Stimulated activated naive CD8-positive, alpha-beta T cell treated with anti-CD3 and anti-CD28 coated beads, Interleukin-15, Interleukin-2, amounts not matched to agents 100 ng/mL and 50 ng/mL, for 24 hours (primary cell): ENCODE data around the gene PRKAG2.

ENCODE experiments used
- H3K27ac Mint-ChIP-seq: one replicate; pipeline ENCODE4 v1.8.0; 2021; ENCODE audit warnings: mild to moderate bottlenecking, mixed read lengths
- H3K27me3 Mint-ChIP-seq: one replicate; pipeline ENCODE4 v1.8.0; 2021; ENCODE audit warnings: mixed read lengths
- H3K36me3 Mint-ChIP-seq: one replicate; pipeline ENCODE4 v1.8.0; 2021; ENCODE audit warnings: low read depth, mixed read lengths
- H3K4me1 Mint-ChIP-seq: one replicate; pipeline ENCODE4 v1.8.0; 2021; ENCODE audit warnings: low read depth, mixed read lengths
- H3K4me3 Mint-ChIP-seq: one replicate; pipeline ENCODE4 v1.8.0; 2021; ENCODE audit warnings: mild to moderate bottlenecking, mixed read lengths
- H3K9me3 Mint-ChIP-seq: one replicate; pipeline ENCODE4 v1.8.0; 2021; ENCODE audit warnings: mixed read lengths

The PRKAG2 gene

GRCh38 chr7:151631570-151631952 lies 245.4 kb downstream of the PRKAG2 start:
- Mint-ChIP-seq H3K4me3 (peak overlapping the region; percentile 84), H3K9me3 (no peaks in the 10 kb centered on the region), H3K4me1 (peaks cover 29% of the 10 kb centered on the region), H3K36me3 (no peaks in the 10 kb centered on the region), H3K27ac (peak overlapping the region; percentile 24), H3K27me3 (no peaks in the 10 kb centered on the region)

DNA sequence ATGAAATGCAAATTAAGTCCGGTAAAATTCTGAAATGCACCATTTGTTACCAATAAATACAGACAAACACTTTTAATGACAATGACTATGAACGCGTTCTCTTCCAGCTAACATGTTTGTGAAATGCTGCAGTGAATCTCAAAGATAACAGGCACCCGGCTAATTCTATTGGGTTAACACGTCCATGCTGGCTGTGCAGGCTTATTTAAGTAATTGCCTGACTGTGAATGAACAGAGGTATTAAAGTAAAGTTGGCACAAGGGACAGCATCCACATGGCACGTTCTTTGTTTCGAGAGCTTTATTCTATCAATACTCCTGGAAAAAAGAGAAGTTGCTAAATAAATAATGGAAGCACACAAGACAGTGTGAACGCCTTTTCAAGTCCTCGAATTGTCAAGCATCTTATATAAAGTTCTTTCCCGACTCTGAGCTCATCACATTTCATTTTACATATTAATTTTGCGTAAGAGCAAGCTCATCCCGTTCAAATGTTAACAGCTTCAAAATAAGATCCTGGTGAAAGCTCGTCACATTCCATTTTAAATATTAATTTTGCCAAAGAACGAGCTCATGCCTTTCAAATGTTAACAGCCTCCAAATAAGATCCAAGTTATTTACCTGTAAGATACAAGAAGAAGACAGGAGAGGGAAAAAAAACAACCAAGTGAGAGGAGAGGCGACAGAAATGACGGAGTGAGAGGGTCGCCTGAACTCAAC lies 245.9 kb downstream of the PRKAG2 start:
- Mint-ChIP-seq H3K4me3 (peak overlapping the region; percentile 84), H3K4me1 (peaks cover 29% of the 10 kb centered on the region)

DNA sequence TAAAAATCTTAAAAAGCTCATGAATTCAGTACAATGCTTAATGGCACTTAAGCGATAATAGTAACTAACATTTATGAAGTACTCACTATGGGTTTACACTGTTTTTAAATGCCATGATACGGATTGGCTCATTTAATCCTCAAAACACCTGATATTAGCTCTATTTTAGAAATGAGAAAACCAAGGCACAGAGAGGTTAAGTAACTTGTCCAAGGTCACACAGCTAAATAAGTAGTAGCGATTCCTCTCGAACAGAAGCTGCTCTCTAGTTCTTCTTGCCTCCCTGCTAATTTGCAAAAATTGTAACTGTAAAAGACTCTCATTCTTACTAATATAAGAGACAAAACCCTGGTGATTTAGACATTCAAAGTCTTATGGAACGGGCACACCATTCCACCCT lies 246.6 kb downstream of the PRKAG2 start:
- peaks cover 32% of the 10 kb centered on the region for H3K4me1 Mint-ChIP-seq
- H3K36me3 Mint-ChIP-seq = peaks cover 2% of the 10 kb centered on the region
- H3K4me3 Mint-ChIP-seq = peak overlapping the region; percentile 84
- no peak overlapping the region for H3K27ac Mint-ChIP-seq
- no peaks in the 10 kb centered on the region for H3K9me3 Mint-ChIP-seq
- H3K27me3 Mint-ChIP-seq = no peaks in the 10 kb centered on the region

More for the DNA sequence above, 245.9 kb downstream of the PRKAG2 start:
- H3K27me3 Mint-ChIP-seq = no peaks in the 10 kb centered on the region
- no peaks in the 10 kb centered on the region for H3K9me3 Mint-ChIP-seq
- H3K27ac Mint-ChIP-seq = peak overlapping the region; percentile 24
- no peaks in the 10 kb centered on the region for H3K36me3 Mint-ChIP-seq

- Mint-ChIP-seq H3K27ac (no peak overlapping the region), H3K36me3 (peaks cover 6% of the 10 kb centered on the region), H3K9me3 (no peaks in the 10 kb centered on the region), H3K4me3 (no peak overlapping the region), H3K27me3 (no peaks in the 10 kb centered on the region), H3K4me1 (peaks cover 36% of the 10 kb centered on the region)
Measured at GRCh38 chr7:151629713-151630272, 247.1 kb downstream of the PRKAG2 start.

DNA sequence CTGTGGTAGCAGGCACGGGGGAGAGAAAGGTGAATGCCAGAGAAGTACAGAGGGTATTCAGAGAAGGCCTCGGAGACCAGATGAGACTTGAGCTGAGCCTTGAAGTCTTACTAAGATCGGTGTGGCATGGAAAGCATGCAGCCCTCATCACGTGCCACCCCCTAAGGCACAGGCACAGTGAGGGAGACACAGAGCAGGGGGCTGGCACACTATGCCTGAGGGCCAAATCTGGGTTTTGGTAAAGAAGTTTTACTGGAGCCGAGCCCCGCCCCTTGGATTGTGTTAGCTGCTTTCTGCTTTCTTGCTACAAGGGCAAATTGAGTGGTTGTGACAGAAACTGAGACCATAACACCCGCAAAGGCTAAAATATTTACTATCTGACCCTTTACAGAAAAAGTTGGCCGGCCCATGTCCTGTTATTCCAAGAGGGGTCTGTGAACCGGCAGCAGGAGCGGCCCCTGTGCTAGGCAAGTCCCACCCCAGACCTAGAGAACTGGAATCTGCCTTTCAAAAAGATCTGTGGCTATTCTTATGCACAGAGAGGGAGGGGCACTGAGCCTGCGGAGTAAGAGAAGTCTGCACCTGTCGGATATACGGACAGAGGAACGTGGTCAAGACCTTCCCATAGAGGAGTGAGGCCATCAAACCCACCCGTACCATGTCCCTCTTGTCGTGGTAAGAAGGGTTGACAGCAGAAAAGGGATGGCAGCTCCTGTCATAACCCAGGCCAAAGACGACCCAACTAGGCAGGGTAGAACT lies 247.9 kb downstream of the PRKAG2 start:
- Mint-ChIP-seq H3K9me3 (no peaks in the 10 kb centered on the region), H3K27ac (no peak overlapping the region), H3K4me3 (no peak overlapping the region), H3K4me1 (peaks cover 42% of the 10 kb centered on the region), H3K36me3 (peaks cover 6% of the 10 kb centered on the region), H3K27me3 (no peaks in the 10 kb centered on the region)

- no peaks in the 10 kb centered on the region for H3K9me3 Mint-ChIP-seq
- H3K4me3 Mint-ChIP-seq = no peak overlapping the region
- no peaks in the 10 kb centered on the region for H3K27me3 Mint-ChIP-seq
- no peak overlapping the region for H3K27ac Mint-ChIP-seq
- peaks cover 39% of the 10 kb centered on the region for H3K4me1 Mint-ChIP-seq
- H3K36me3 Mint-ChIP-seq = peaks cover 13% of the 10 kb centered on the region
Measured at GRCh38 chr7:151626422-151627115, 250.3 kb downstream of the PRKAG2 start.

DNA sequence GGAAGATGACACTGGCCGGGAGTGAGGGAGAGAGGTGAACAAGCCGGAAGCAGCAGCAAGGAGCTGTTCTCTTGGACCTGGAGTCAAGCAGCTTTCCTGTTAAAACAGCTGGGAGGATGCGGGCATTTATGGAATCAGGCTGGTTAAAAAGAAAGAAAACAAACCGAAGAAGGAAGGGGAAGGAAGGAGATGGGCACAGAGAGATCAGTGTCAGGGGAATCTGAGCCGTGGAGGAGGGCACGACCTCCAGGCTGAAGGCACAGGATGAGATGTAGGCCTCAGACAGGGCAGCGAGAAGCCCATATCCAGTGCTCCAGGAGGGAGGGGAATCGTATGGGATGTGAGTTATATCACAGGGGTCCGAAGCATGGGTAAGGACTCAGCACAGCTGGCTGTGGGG lies 251.3 kb downstream of the PRKAG2 start:
- Mint-ChIP-seq H3K4me3 (no peak overlapping the region), H3K9me3 (no peaks in the 10 kb centered on the region), H3K27me3 (no peaks in the 10 kb centered on the region), H3K27ac (no peak overlapping the region), H3K36me3 (peaks cover 13% of the 10 kb centered on the region), H3K4me1 (peaks cover 29% of the 10 kb centered on the region)

DNA sequence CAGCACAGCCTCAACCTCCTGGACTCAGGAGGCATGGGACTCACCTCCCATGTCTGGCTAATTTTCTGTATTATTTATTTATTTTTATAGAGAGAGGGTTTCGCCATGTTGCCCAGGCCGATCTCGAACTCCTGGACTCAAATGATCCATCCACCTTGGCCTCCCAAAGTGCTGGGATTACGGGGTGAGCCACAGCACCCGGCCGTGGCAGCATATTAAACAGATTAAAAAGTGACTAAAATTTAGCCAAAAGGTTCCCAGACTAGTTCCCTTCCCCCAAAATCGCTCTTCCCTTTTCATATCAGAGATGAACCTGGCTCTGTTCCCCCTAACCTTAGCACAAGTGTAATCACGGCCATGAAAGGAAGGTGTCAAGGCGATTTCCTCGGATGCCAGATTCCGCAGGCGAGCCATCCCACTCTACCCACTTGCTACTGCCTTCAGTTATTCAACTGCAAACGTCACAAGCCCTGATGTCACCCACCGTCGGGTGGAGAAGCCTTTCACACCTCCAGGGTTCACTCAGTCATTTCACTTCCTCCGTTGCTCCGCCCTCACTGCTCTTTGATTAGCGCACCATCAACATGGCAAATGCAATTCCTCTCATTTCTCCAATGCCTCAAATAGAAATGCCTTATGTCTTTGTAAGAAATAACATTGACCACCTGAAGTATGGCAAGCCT lies 252.5 kb downstream of the PRKAG2 start:
- Mint-ChIP-seq H3K4me1 (peaks cover 20% of the 10 kb centered on the region), H3K9me3 (no peaks in the 10 kb centered on the region), H3K4me3 (no peak overlapping the region), H3K27ac (no peak overlapping the region), H3K36me3 (peaks cover 13% of the 10 kb centered on the region), H3K27me3 (no peaks in the 10 kb centered on the region)

- peaks cover 20% of the 10 kb centered on the region for H3K4me1 Mint-ChIP-seq
Measured at GRCh38 chr7:151623766-151624165, 253.1 kb downstream of the PRKAG2 start.

DNA sequence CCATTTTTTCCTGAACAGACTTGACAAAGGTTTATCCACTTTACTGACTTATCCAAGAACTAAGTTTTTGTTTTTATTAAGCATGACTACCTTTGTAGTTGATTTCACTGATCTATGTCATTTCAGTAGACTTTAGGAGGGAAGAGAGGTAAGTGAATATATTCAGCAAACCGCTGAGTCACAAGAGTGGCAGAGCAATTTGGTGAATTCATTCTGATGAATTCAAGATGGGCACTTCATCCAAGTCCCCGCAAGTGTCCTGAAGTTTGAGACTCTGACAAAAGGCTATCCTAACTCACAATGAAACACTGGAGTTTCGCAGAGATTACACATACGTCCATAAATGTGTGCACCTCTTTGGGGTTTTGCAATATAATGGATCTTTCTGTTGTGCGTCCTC lies 255.0 kb downstream of the PRKAG2 start:
- Mint-ChIP-seq H3K4me3 (no peak overlapping the region), H3K36me3 (peaks cover 13% of the 10 kb centered on the region), H3K4me1 (peaks cover 20% of the 10 kb centered on the region), H3K9me3 (no peaks in the 10 kb centered on the region), H3K27ac (no peak overlapping the region), H3K27me3 (no peaks in the 10 kb centered on the region)

More at GRCh38 chr7:151623766-151624165, 253.1 kb downstream of the PRKAG2 start:
- Mint-ChIP-seq H3K27ac (no peak overlapping the region), H3K9me3 (no peaks in the 10 kb centered on the region), H3K27me3 (no peaks in the 10 kb centered on the region), H3K36me3 (peaks cover 13% of the 10 kb centered on the region), H3K4me3 (no peak overlapping the region)

DNA sequence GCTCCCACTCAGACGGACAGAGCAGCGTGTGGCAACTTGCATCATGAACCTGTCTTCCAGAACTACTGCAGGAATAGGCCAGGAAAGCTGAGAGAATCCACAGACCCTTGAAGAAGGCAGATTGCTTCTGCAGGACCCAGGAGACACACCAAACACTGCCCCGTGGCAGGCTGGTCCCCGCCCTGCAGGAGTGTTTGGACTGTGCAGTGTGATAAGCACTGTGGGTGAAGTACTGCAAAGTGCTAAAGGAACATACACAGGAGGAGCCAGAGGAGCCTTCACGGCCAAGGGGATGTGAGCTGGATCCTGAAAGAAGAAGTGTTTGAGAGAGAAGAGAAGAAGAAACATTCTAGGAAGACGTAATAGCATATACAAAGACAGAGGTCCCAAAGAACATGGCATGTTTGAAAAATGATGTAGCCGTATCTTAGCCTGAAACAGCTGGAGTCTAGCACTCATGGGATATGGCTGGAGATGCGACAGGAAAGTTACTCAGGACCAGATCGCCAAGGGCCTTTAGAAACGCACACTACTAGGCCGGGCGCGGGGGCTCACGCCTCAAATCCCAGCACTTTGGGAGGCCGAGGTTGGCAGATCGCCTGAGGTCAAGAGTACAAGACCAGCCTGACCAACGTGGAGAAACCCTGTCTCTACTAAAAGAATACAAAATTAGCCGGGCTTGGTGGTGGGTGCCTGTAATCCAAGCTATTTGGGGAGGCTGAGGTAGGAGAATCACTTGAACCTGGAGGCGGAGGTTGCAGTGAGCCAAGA lies 260.3 kb downstream of the PRKAG2 start:
- no peak overlapping the region for H3K4me3 Mint-ChIP-seq
- no peaks in the 10 kb centered on the region for H3K9me3 Mint-ChIP-seq
- H3K27ac Mint-ChIP-seq = no peak overlapping the region
- H3K4me1 Mint-ChIP-seq = no peaks in the 10 kb centered on the region
- H3K27me3 Mint-ChIP-seq = no peaks in the 10 kb centered on the region
- H3K36me3 Mint-ChIP-seq = no peaks in the 10 kb centered on the region

- no peak overlapping the region for H3K27ac Mint-ChIP-seq
- no peaks in the 10 kb centered on the region for H3K4me1 Mint-ChIP-seq
- H3K36me3 Mint-ChIP-seq = no peaks in the 10 kb centered on the region
- no peak overlapping the region for H3K4me3 Mint-ChIP-seq
- H3K9me3 Mint-ChIP-seq = no peaks in the 10 kb centered on the region
- H3K27me3 Mint-ChIP-seq = no peaks in the 10 kb centered on the region
Measured at GRCh38 chr7:151615784-151616183, 261.1 kb downstream of the PRKAG2 start.

DNA sequence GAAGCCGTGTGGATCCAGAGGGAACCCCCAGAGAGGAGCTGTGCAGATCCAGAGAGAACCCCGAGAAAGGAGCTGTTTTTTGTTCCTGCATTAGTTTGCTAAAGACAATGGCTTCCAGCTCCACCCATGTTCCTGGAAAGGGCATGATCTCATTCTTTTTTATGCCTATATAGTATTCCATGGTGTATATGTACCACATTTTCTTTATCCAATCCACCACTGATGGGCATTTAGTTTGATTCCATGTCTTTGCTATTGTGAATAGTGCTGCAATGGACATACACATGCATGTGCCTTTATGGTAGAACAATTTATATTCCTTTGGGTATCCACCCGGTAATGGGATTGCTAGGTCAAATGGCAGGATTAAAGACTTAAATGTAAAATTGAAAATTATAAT lies 261.9 kb downstream of the PRKAG2 start:
- no peak overlapping the region for H3K4me3 Mint-ChIP-seq
- H3K36me3 Mint-ChIP-seq = no peaks in the 10 kb centered on the region
- peaks cover under 1% of the 10 kb centered on the region for H3K4me1 Mint-ChIP-seq
- no peaks in the 10 kb centered on the region for H3K9me3 Mint-ChIP-seq
- no peak overlapping the region for H3K27ac Mint-ChIP-seq
- H3K27me3 Mint-ChIP-seq = no peaks in the 10 kb centered on the region

GRCh38 chr7:151614019-151614418 lies 262.9 kb downstream of the PRKAG2 start:
- Mint-ChIP-seq H3K4me1 (peaks cover 3% of the 10 kb centered on the region), H3K27me3 (no peaks in the 10 kb centered on the region), H3K27ac (no peak overlapping the region), H3K36me3 (no peaks in the 10 kb centered on the region), H3K4me3 (no peak overlapping the region), H3K9me3 (no peaks in the 10 kb centered on the region)
